Activated T-cell treated with anti-CD3 and anti-CD28 coated beads for 4 hours (primary cell): ENCODE results near the gene TUBA8.
"Not testable (repeated sequence)": the region's sequence is repeated elsewhere in the genome, so short reads cannot be mapped to it uniquely, and the experiment has no call there.

Source experiments
- DNase-seq: peaks from one replicate; pipeline ENCODE4 v3.0.0-alpha.2; 2020

Gene TUBA8

GRCh38 chr22:18136563-18137320, 26.1 kb downstream of the TUBA8 start:
- DNase-seq = no peak

GRCh38 chr22:18141004-18141403, 30.4 kb downstream of the TUBA8 start:
- DNase-seq = not testable (repeated sequence)

- DNase-seq = no peak
Measured at GRCh38 chr22:18144105-18144504, 33.5 kb downstream of the TUBA8 start.

- DNase-seq = no peak
Measured at GRCh38 chr22:18145676-18146388, 35.2 kb downstream of the TUBA8 start.

GRCh38 chr22:18146389-18146753, 35.8 kb downstream of the TUBA8 start:
- no peak for DNase-seq

- no peak for DNase-seq
Measured at GRCh38 chr22:18147791-18148190, 37.2 kb downstream of the TUBA8 start.

- no peak for DNase-seq
Measured at GRCh38 chr22:18148293-18148965, 37.8 kb downstream of the TUBA8 start.

GRCh38 chr22:18152519-18152918, 41.9 kb downstream of the TUBA8 start:
- DNase-seq = peak; percentile 8

GRCh38 chr22:18154821-18155390, 44.3 kb downstream of the TUBA8 start:
- DNase-seq = no peak

- not testable (repeated sequence) for DNase-seq
Measured at GRCh38 chr22:18155546-18155945, 44.9 kb downstream of the TUBA8 start.

- peak; percentile 7 for DNase-seq
Measured at GRCh38 chr22:18156878-18157713, 46.5 kb downstream of the TUBA8 start.

- no peak for DNase-seq
Measured at GRCh38 chr22:18157714-18158028, 47.1 kb downstream of the TUBA8 start.

GRCh38 chr22:18160641-18161040, 50.0 kb downstream of the TUBA8 start:
- DNase-seq = not testable (repeated sequence)

- not testable (repeated sequence) for DNase-seq
Measured at GRCh38 chr22:18163843-18164242, 53.2 kb downstream of the TUBA8 start.

- DNase-seq = not testable (repeated sequence)
Measured at GRCh38 chr22:18164584-18164983, 54.0 kb downstream of the TUBA8 start.

- DNase-seq = not testable (repeated sequence)
Measured at GRCh38 chr22:18165356-18165755, 54.7 kb downstream of the TUBA8 start.

- not testable (repeated sequence) for DNase-seq
Measured at GRCh38 chr22:18170284-18170683, 59.7 kb downstream of the TUBA8 start.

GRCh38 chr22:18172203-18172602, 61.6 kb downstream of the TUBA8 start:
- not testable (repeated sequence) for DNase-seq

GRCh38 chr22:18172776-18173175, 62.2 kb downstream of the TUBA8 start:
- not testable (repeated sequence) for DNase-seq

GRCh38 chr22:18173441-18173840, 62.8 kb downstream of the TUBA8 start:
- not testable (repeated sequence) for DNase-seq
